H1 (cell line): ENCODE measurements around the gene COQ9.

Experiments used
- CREB1 ChIP-seq: IDR thresholded peaks from 2 replicates; pipeline ENCODE4 v1.6.1; 2012; ENCODE audit warnings: inconsistent platforms
- CTCF ChIP-seq, 3 experiments: IDR thresholded peaks; 1 replicate in 2 of 3; 2 replicates in 1 of 3; pipeline versions ENCODE4 v1.5.1 to v1.6.1; 2011; ENCODE audit warnings: low read length in 3 of 3, mild to moderate bottlenecking in 3 of 3, inconsistent platforms in 2 of 3, low read depth in 1 of 3, moderate library complexity in 1 of 3; ENCODE audit not compliant: insufficient read depth in 1 of 3; ENCODE audit errors: control extremely low read depth in 1 of 3
- EGR1 ChIP-seq: IDR thresholded peaks from 2 replicates; pipeline ENCODE4 v1.6.1; 2011; ENCODE audit warnings: low read depth, low read length, borderline replicate concordance
- PHF8 ChIP-seq: fragments of 200-600 bp; sonication (generic); conservative IDR thresholded peaks from 2 replicates; pipeline ENCODE4 v1.7.1; 2012; ENCODE audit warnings: low read depth, mild to moderate bottlenecking, inconsistent platforms, low read length, moderate library complexity
- RAD21 ChIP-seq, 2 experiments: IDR thresholded peaks in 1 of 2; conservative IDR thresholded peaks in 1 of 2; 2 replicates each; pipeline ENCODE4 v1.6.1; 2011; ENCODE audit warnings: low read depth in 2 of 2, low read length in 2 of 2, improper control_type of control experiment in 1 of 2, inconsistent platforms in 1 of 2, mild to moderate bottlenecking in 1 of 2, moderate library complexity in 1 of 2
- RBBP5 ChIP-seq: IDR thresholded peaks from 2 replicates; pipeline ENCODE4 v1.7.1; 2012; ENCODE audit warnings: low read depth, mild to moderate bottlenecking, inconsistent platforms, low read length, moderate library complexity, borderline replicate concordance
- SRF ChIP-seq: IDR thresholded peaks from 2 replicates; pipeline ENCODE4 v1.6.1; 2011; ENCODE audit warnings: mild to moderate bottlenecking, low read depth, low read length, moderate library complexity

- TF ChIP-seq CTCF (IDR thresholded peaks at IDR 0.05; ENCODE audit: control extremely low read depth in 1 of 3, insufficient read depth in 1 of 3, low read depth in 1 of 3, low read length in 3 of 3), result no peak; a peak in 1 of 4 replicates
- TF ChIP-seq EGR1, result no peak
- TF ChIP-seq PHF8, result no peak
- no peak for TF ChIP-seq RBBP5
- no peak for TF ChIP-seq SRF
- TF ChIP-seq RAD21 (IDR thresholded peaks at IDR 0.05 in 1 of 2, conservative IDR thresholded peaks at IDR 0.05 in 1 of 2; ENCODE audit: low read depth in 2 of 2, low read length in 2 of 2), result no peak
- no peak for TF ChIP-seq CREB1
These were observed 27.8 kb upstream of the COQ9 start for GRCh38 chr16:57419506-57419905.
